Activated T-helper 2 cell treated with anti-CD3 and anti-CD28 coated beads, Interferon-gamma antibody, Interleukin-2, Interleukin-4, amounts not matched to agents 10 μg/mL and 5 μg/mL and 100 μg/mL, durations not matched to agents 14 hours and 24 hours and 36 hours (primary cell): Measurements from ENCODE around the gene RAB11FIP4. TPM values are rescaled to one million over a fixed set of nuclear protein-coding genes. Genes with fewer than 3 reads are reported as not detected.

Source experiments
- DNase-seq: peaks from one replicate; pipeline ENCODE4 v3.0.0; 2021; ENCODE audit warnings: low spot score
- H3K27ac Mint-ChIP-seq: one replicate; pipeline ENCODE4 v1.8.0; 2021; ENCODE audit warnings: mixed read lengths
- H3K27me3 Mint-ChIP-seq: one replicate; pipeline ENCODE4 v1.8.0; 2021; ENCODE audit warnings: low read depth, mixed read lengths
- H3K36me3 Mint-ChIP-seq: one replicate; pipeline ENCODE4 v1.8.0; 2021; ENCODE audit warnings: low read depth, mixed read lengths
- H3K4me1 Mint-ChIP-seq: one replicate; pipeline ENCODE4 v1.8.0; 2021; ENCODE audit warnings: low read depth, mixed read lengths
- H3K4me3 Mint-ChIP-seq: one replicate; pipeline ENCODE4 v1.8.0; 2021; ENCODE audit warnings: low read depth, mild to moderate bottlenecking, moderate library complexity, mixed read lengths
- H3K9me3 Mint-ChIP-seq: one replicate; pipeline ENCODE4 v1.8.0; 2021; ENCODE audit warnings: mixed read lengths
- intact Hi-C: fragments of 100-400 bp; cut with micrococcal nuclease; formaldehyde crosslinking; loops from one replicate; pipeline ENCODE4 v1.15.1; 2023
- total RNA-seq: library from RNA; stranded (reverse); gene quantifications from 2 replicates; pipeline ENCODE4 v1.2.3, GENCODE V29; 2022

Gene RAB11FIP4
- total RNA-seq, 1 donor from 2014 or later: 26.2 TPM

- Mint-ChIP-seq H3K27me3 (no peaks in the 10 kb centered on the region), H3K27ac (no peak overlapping the region), H3K36me3 (no peaks in the 10 kb centered on the region), H3K4me3 (no peak overlapping the region), H3K4me1 (no peaks in the 10 kb centered on the region), H3K9me3 (no peaks in the 10 kb centered on the region)
- intact Hi-C loops: no loop called here
- no peak for DNase-seq
Observed at GRCh38 chr17:31541559-31541958, 150.1 kb downstream of the RAB11FIP4 start.

GRCh38 chr17:31544186-31544585 is 152.7 kb downstream of the RAB11FIP4 start:
- DNase-seq: no peak
- intact Hi-C loops: no loop called here

GRCh38 chr17:31546650-31547049 is 155.2 kb downstream of the RAB11FIP4 start:
- Mint-ChIP-seq H3K9me3 (no peaks in the 10 kb centered on the region), H3K27ac (no peak overlapping the region), H3K4me1 (peaks cover 16% of the 10 kb centered on the region), H3K4me3 (no peak overlapping the region), H3K27me3 (peaks cover 5% of the 10 kb centered on the region), H3K36me3 (no peaks in the 10 kb centered on the region)
- no peak for DNase-seq
- intact Hi-C loops: no loop called here

More at GRCh38 chr17:31544186-31544585, 152.7 kb downstream of the RAB11FIP4 start:
- Mint-ChIP-seq H3K4me1 (peaks cover 8% of the 10 kb centered on the region), H3K36me3 (no peaks in the 10 kb centered on the region), H3K27ac (no peak overlapping the region), H3K4me3 (no peak overlapping the region), H3K27me3 (no peaks in the 10 kb centered on the region), H3K9me3 (no peaks in the 10 kb centered on the region)

GRCh38 chr17:31548709-31549108 is 157.2 kb downstream of the RAB11FIP4 start:
- Mint-ChIP-seq H3K27me3 (peaks cover 9% of the 10 kb centered on the region), H3K36me3 (no peaks in the 10 kb centered on the region), H3K27ac (peak overlapping the region; percentile 80), H3K9me3 (no peaks in the 10 kb centered on the region), H3K4me3 (peak overlapping the region; percentile 85), H3K4me1 (peaks cover 20% of the 10 kb centered on the region)
- intact Hi-C loops: no loop called here
- DNase-seq: no peak

GRCh38 chr17:31549121-31549524 is 157.6 kb downstream of the RAB11FIP4 start:
- Mint-ChIP-seq H3K4me1 (peaks cover 20% of the 10 kb centered on the region), H3K4me3 (peak overlapping the region; percentile 85), H3K27me3 (peaks cover 13% of the 10 kb centered on the region), H3K27ac (peak overlapping the region; percentile 80), H3K9me3 (no peaks in the 10 kb centered on the region), H3K36me3 (no peaks in the 10 kb centered on the region)
- intact Hi-C loops: no loop called here
- DNase-seq: no peak

GRCh38 chr17:31549525-31550388 is 158.3 kb downstream of the RAB11FIP4 start:
- peaks cover 15% of the 10 kb centered on the region for H3K27me3 Mint-ChIP-seq
- DNase-seq: peak; percentile 87
- no peaks in the 10 kb centered on the region for H3K9me3 Mint-ChIP-seq
- H3K27ac Mint-ChIP-seq: peak overlapping the region; percentile 80
- intact Hi-C loops: loop anchor here (5.0 to 10.0 kb wide), 2 partner anchors 135 to 308 kb away; partner anchors contain the start of gene COPRS
- H3K4me3 Mint-ChIP-seq: peak overlapping the region; percentile 85
- H3K4me1 Mint-ChIP-seq: peaks cover 20% of the 10 kb centered on the region
- no peaks in the 10 kb centered on the region for H3K36me3 Mint-ChIP-seq

- H3K27me3 Mint-ChIP-seq: peaks cover 15% of the 10 kb centered on the region
- no peak for DNase-seq
- H3K4me1 Mint-ChIP-seq: peaks cover 22% of the 10 kb centered on the region
- H3K9me3 Mint-ChIP-seq: no peaks in the 10 kb centered on the region
- H3K27ac Mint-ChIP-seq: peak overlapping the region; percentile 80
- intact Hi-C loops: loop anchor here (5.0 to 10.0 kb wide), 2 partner anchors 134 to 307 kb away; partner anchors contain the start of gene COPRS
- no peaks in the 10 kb centered on the region for H3K36me3 Mint-ChIP-seq
- peak overlapping the region; percentile 85 for H3K4me3 Mint-ChIP-seq
Observed at GRCh38 chr17:31550389-31551056, 159.0 kb downstream of the RAB11FIP4 start.

GRCh38 chr17:31552568-31552967 is 161.1 kb downstream of the RAB11FIP4 start:
- H3K36me3 Mint-ChIP-seq: no peaks in the 10 kb centered on the region
- no peak overlapping the region for H3K4me3 Mint-ChIP-seq
- H3K27ac Mint-ChIP-seq: no peak overlapping the region
- intact Hi-C loops: loop anchor here (5.0 to 10.0 kb wide), 2 partner anchors 132 to 305 kb away; partner anchors contain the start of gene COPRS
- H3K9me3 Mint-ChIP-seq: no peaks in the 10 kb centered on the region
- H3K27me3 Mint-ChIP-seq: peaks cover 15% of the 10 kb centered on the region
- H3K4me1 Mint-ChIP-seq: peaks cover 24% of the 10 kb centered on the region
- no peak for DNase-seq

- H3K4me1 Mint-ChIP-seq: peaks cover 18% of the 10 kb centered on the region
- H3K27ac Mint-ChIP-seq: no peak overlapping the region
- intact Hi-C loops: loop anchor here (5.0 to 10.0 kb wide), 2 partner anchors 131 to 304 kb away; partner anchors contain the start of gene COPRS
- DNase-seq: no peak
- peaks cover 15% of the 10 kb centered on the region for H3K27me3 Mint-ChIP-seq
- no peaks in the 10 kb centered on the region for H3K9me3 Mint-ChIP-seq
- H3K4me3 Mint-ChIP-seq: no peak overlapping the region
- H3K36me3 Mint-ChIP-seq: no peaks in the 10 kb centered on the region
Observed at GRCh38 chr17:31553506-31553905, 162.0 kb downstream of the RAB11FIP4 start.

GRCh38 chr17:31554930-31555329 is 163.5 kb downstream of the RAB11FIP4 start:
- Mint-ChIP-seq H3K27me3 (peaks cover 15% of the 10 kb centered on the region), H3K4me1 (peaks cover 15% of the 10 kb centered on the region), H3K36me3 (no peaks in the 10 kb centered on the region), H3K4me3 (no peak overlapping the region), H3K9me3 (no peaks in the 10 kb centered on the region), H3K27ac (no peak overlapping the region)
- intact Hi-C loops: loop anchor here (5.0 to 10.0 kb wide), 3 partner anchors 130 to 302 kb away; partner anchors contain the start of gene COPRS
- DNase-seq: no peak

- Mint-ChIP-seq H3K27me3 (peaks cover 26% of the 10 kb centered on the region), H3K9me3 (no peaks in the 10 kb centered on the region), H3K36me3 (no peaks in the 10 kb centered on the region), H3K4me3 (no peak overlapping the region), H3K4me1 (peaks cover 16% of the 10 kb centered on the region), H3K27ac (no peak overlapping the region)
- DNase-seq: no peak
- intact Hi-C loops: loop anchor here (5.0 to 10.0 kb wide), 2 partner anchors 128 to 285 kb away; no protein-coding TSS in a partner anchor
Observed at GRCh38 chr17:31556969-31557645, 165.6 kb downstream of the RAB11FIP4 start.
